ACC112 (cell line): ENCODE results near the gene PYCR2.

Source experiments
- H2AFZ ChIP-seq: fragments of 200-600 bp; sonication (generic); one replicate; pipeline ENCODE4 v1.6.0; 2017; ENCODE audit warnings: antibody characterized with exemption, low read length; ENCODE audit not compliant: unreplicated experiment
- H3K27ac ChIP-seq: fragments of 200-600 bp; sonication (generic); 2 replicates; pipeline ENCODE4 v1.5.1; 2014; ENCODE audit warnings: low read depth, mild to moderate bottlenecking, antibody characterized with exemption, low read length, moderate library complexity
- H3K27me3 ChIP-seq: fragments of 200-600 bp; sonication (generic); 2 replicates; pipeline ENCODE4 v1.6.1; 2014; ENCODE audit warnings: mild to moderate bottlenecking, antibody characterized with exemption, low read length, moderate library complexity, mixed read lengths; ENCODE audit not compliant: insufficient read depth
- H3K36me3 ChIP-seq: fragments of 200-600 bp; sonication (generic); 2 replicates; pipeline ENCODE4 v1.6.1; 2016; ENCODE audit warnings: mild to moderate bottlenecking, antibody characterized with exemption, low read length, moderate library complexity, mixed read lengths; ENCODE audit not compliant: insufficient read depth
- H3K4me1 ChIP-seq: fragments of 200-600 bp; sonication (generic); one replicate; pipeline ENCODE4 v1.6.1; 2016; ENCODE audit warnings: low read length, mixed read lengths; ENCODE audit not compliant: insufficient read depth, unreplicated experiment, control insufficient read depth
- H3K4me3 ChIP-seq: fragments of 200-600 bp; sonication (generic); 2 replicates; pipeline ENCODE4 v1.5.1; 2014; ENCODE audit warnings: mild to moderate bottlenecking, low read depth, low read length
- H3K79me2 ChIP-seq: fragments of 200-600 bp; sonication (generic); one replicate; pipeline ENCODE4 v1.6.0; 2016; ENCODE audit warnings: low read length; ENCODE audit not compliant: control insufficient read depth, unreplicated experiment, insufficient read depth

PYCR2 gene

GRCh38 chr1:225872075-225872430, 52.0 kb downstream of the PYCR2 start:
- H3K4me3 ChIP-seq: no peak overlapping the region
- H3K27ac ChIP-seq: peak overlapping the region; percentile 21; the same call in 1 of the 2 replicates
- H3K79me2 ChIP-seq: no peaks in the 10 kb centered on the region
- H3K36me3 ChIP-seq: 0 out of 2 replicates have a peak, but pooled peaks cover 9% of the 10 kb centered on the region
- no peaks in the 10 kb centered on the region for H3K27me3 ChIP-seq
- no peak overlapping the region for H2AFZ ChIP-seq
- peaks cover 16% of the 10 kb centered on the region for H3K4me1 ChIP-seq

GRCh38 chr1:225871359-225872074, 52.5 kb downstream of the PYCR2 start:
- Histone ChIP-seq H3K79me2 (no peaks in the 10 kb centered on the region), H2AFZ (no peak overlapping the region), H3K27me3 (no peaks in the 10 kb centered on the region), H3K27ac (peak overlapping the region; percentile 21; the same call in 1 of the 2 replicates), H3K4me1 (peaks cover 22% of the 10 kb centered on the region), H3K36me3 (0 out of 2 replicates have a peak, but pooled peaks cover 9% of the 10 kb centered on the region), H3K4me3 (no peak overlapping the region)

- Histone ChIP-seq H3K79me2 (no peaks in the 10 kb centered on the region), H3K36me3 (0 out of 2 replicates have a peak, but pooled peaks cover 9% of the 10 kb centered on the region), H3K27me3 (no peaks in the 10 kb centered on the region), H3K4me1 (peaks cover 28% of the 10 kb centered on the region), H2AFZ (no peak overlapping the region), H3K4me3 (no peak overlapping the region), H3K27ac (no peak overlapping the region)
Observed at GRCh38 chr1:225870911-225871310, 53.1 kb downstream of the PYCR2 start.
